ENCODE measurements around the gene MGA.

DNA sequence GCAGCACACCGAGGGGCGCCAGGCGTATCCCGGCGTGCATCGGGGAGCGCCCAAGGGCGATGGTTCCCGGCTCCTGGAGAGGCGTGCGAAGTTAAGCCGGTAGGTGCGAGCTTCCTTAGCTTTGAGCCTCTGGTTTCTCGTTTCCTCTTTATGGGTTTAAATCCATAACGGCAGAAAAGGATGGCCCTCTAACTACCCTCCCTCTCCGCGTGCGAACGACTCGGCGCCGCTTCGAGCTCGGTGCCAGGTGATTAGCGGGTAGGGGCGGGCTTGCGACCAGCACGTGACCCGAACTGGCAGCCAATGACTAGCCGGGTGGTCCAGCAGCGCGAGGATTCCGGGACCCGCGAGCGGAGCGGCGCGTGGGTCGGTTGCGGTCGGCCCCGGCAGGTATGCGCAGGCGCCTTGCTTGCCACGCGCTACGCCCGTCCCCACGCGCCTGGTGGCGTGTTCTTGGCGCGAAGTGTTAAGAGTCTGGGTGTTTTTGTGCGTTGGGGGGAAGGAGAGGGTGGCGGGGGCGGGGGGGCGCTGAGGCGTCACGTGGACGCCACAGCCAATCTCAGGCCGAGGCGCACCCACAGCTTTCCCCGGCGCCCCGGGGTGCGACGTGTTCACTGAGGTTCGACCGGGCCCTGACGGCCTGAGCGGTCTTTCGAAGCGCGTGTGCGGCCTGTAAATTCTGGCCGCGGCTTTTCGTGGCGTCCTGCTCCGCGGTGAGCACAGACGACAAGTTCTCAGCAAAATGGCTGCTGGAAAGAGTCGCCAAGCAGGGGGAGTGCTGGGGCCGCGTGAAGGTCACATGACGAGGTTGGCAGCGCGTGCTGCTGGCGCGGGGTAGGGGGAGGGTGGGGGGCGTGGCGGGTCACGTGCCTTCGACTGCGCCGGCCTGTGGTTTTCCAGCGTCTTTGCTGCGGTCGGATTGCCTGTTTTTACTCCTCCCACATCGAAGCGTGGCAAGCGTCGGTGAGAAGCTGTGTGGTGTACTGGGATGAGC is 38.7 kb upstream of the MGA start:
- TF ChIP-seq, protein P1, sequence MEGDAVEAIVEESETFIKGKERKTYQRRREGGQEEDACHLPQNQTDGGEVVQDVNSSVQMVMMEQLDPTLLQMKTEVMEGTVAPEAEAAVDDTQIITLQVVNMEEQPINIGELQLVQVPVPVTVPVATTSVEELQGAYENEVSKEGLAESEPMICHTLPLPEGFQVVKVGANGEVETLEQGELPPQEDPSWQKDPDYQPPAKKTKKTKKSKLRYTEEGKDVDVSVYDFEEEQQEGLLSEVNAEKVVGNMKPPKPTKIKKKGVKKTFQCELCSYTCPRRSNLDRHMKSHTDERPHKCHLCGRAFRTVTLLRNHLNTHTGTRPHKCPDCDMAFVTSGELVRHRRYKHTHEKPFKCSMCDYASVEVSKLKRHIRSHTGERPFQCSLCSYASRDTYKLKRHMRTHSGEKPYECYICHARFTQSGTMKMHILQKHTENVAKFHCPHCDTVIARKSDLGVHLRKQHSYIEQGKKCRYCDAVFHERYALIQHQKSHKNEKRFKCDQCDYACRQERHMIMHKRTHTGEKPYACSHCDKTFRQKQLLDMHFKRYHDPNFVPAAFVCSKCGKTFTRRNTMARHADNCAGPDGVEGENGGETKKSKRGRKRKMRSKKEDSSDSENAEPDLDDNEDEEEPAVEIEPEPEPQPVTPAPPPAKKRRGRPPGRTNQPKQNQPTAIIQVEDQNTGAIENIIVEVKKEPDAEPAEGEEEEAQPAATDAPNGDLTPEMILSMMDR (IDR thresholded peaks at IDR 0.05; ENCODE audit: insufficient read depth, low read depth, low read length), result no peak
- no peak for TF ChIP-seq EZH2 (IDR thresholded peaks at IDR 0.05; ENCODE audit: insufficient read depth, low read length)

Measured in astrocyte (in vitro differentiated cells and primary cell).